RWPE1 (cell line): Measurements from ENCODE around the gene GLYATL1.

ENCODE experiments used
- CTCF ChIA-PET: fragments of 350-600 bp; sonication (Branson Sonifier 250); formaldehyde crosslinking; extraction: SDS; loops from one replicate; lab custom pipeline; 2021; lab: Yijun Ruan, JAX
- POLR2A ChIA-PET: fragments of 400-600 bp; formaldehyde crosslinking; extraction: SDS; loops from one replicate; lab custom pipeline; 2020; ENCODE audit warnings: antibody characterized with exemption; ENCODE audit not compliant: low non-redundant PET; lab: Yijun Ruan, JAX
- DNase-seq: peaks from one replicate; pipeline ENCODE4 v3.0.0; 2012; ENCODE audit warnings: low spot score
- H3K27ac ChIP-seq: fragments of 450-650 bp; 2 replicates; pipeline ENCODE4 v1.5.1; 2017
- CTCF ChIP-seq: fragments of 450-650 bp; conservative IDR thresholded peaks from 2 replicates; pipeline ENCODE4 v1.5.1; 2017; ENCODE audit warnings: low read depth, mild to moderate bottlenecking

GLYATL1 gene

GRCh38 chr11:58968251-58968711 is 29.0 kb downstream of the GLYATL1 start:
- no peak for TF ChIP-seq CTCF
- no peak for DNase-seq
- ChIA-PET CTCF (no interaction called here), POLR2A (no interaction called here)
- no peak overlapping the region for H3K27ac ChIP-seq

- ChIA-PET CTCF (no interaction called here), POLR2A (no interaction called here)
These were observed 38.2 kb downstream of the GLYATL1 start for GRCh38 chr11:58977470-58977869.

GRCh38 chr11:58979222-58979621 is 39.9 kb downstream of the GLYATL1 start:
- no peak for TF ChIP-seq CTCF
- CTCF ChIA-PET, result no interaction called here
- DNase-seq, result no peak
- POLR2A ChIA-PET, result no interaction called here
- H3K27ac ChIP-seq, result no peak overlapping the region

More at GRCh38 chr11:58977470-58977869, 38.2 kb downstream of the GLYATL1 start:
- no peak for TF ChIP-seq CTCF
- no peak for DNase-seq
- H3K27ac ChIP-seq, result no peak overlapping the region

GRCh38 chr11:58980159-58980843 is 41.0 kb downstream of the GLYATL1 start:
- DNase-seq, result no peak
- TF ChIP-seq CTCF, result no peak
- ChIA-PET CTCF (no interaction called here), POLR2A (no interaction called here)
- no peak overlapping the region for H3K27ac ChIP-seq

- TF ChIP-seq CTCF, result no peak
- no peak for DNase-seq
- CTCF ChIA-PET, result no interaction called here
- POLR2A ChIA-PET, result no interaction called here
- H3K27ac ChIP-seq, result no peak overlapping the region
These were observed 53.2 kb downstream of the GLYATL1 start for GRCh38 chr11:58992489-58992888.

GRCh38 chr11:58994171-58994570 is 54.9 kb downstream of the GLYATL1 start:
- ChIA-PET POLR2A (no interaction called here), CTCF (interaction anchor here (0.6 kb wide), 1 partner anchor 367 kb away, joined by 3 read pairs; no protein-coding TSS in a partner anchor)
- TF ChIP-seq CTCF, result no peak
- DNase-seq, result no peak
- no peak overlapping the region for H3K27ac ChIP-seq
